Smooth muscle cell (in vitro differentiated cells): ENCODE results near the gene C6orf15. TPM values are rescaled to one million over a fixed set of nuclear protein-coding genes. Genes with fewer than 3 reads are reported as not detected.

Source experiments
- DNase-seq: peaks from one replicate; lab custom pipeline; 2025; ENCODE audit not compliant: unreplicated experiment; lab: John Stamatoyannopoulos, UW
- H2AFZ ChIP-seq: fragments of 200-600 bp; sonication (generic); 2 replicates; pipeline ENCODE4 v1.6.0; 2016; ENCODE audit warnings: antibody characterized with exemption, low read depth, mild to moderate bottlenecking
- H3F3A ChIP-seq: fragments of 200-600 bp; sonication (generic); 2 replicates; pipeline ENCODE4 v1.6.0; 2017; ENCODE audit warnings: antibody characterized with exemption, low read depth
- H3K27ac ChIP-seq: fragments of 200-600 bp; sonication (generic); 2 replicates; pipeline ENCODE4 v1.5.1; 2016; ENCODE audit warnings: low read depth, mild to moderate bottlenecking
- H3K27me3 ChIP-seq: fragments of 200-600 bp; sonication (generic); 2 replicates; pipeline ENCODE4 v1.6.1; 2016; ENCODE audit warnings: low read depth, mild to moderate bottlenecking
- H3K36me3 ChIP-seq: fragments of 200-600 bp; sonication (generic); 2 replicates; pipeline ENCODE4 v1.5.1; 2016; ENCODE audit warnings: low read depth
- H3K4me1 ChIP-seq: fragments of 200-600 bp; sonication (generic); 2 replicates; pipeline ENCODE4 v1.5.1; 2016; ENCODE audit warnings: low read depth
- H3K4me2 ChIP-seq: fragments of 200-600 bp; sonication (generic); 2 replicates; pipeline ENCODE4 v1.6.0; 2016; ENCODE audit warnings: mild to moderate bottlenecking
- H3K4me3 ChIP-seq: fragments of 200-600 bp; sonication (generic); 2 replicates; pipeline ENCODE4 v1.5.1; 2016; ENCODE audit warnings: mild to moderate bottlenecking
- H3K79me2 ChIP-seq: fragments of 200-600 bp; sonication (generic); 2 replicates; pipeline ENCODE4 v1.6.0; 2016; ENCODE audit warnings: low read depth, mild to moderate bottlenecking
- H3K9ac ChIP-seq: fragments of 200-600 bp; sonication (generic); 2 replicates; pipeline ENCODE4 v1.6.0; 2016; ENCODE audit warnings: low read depth
- H3K9me3 ChIP-seq: fragments of 200-600 bp; sonication (generic); replicated peaks from 2 replicates; pipeline ENCODE4 v1.5.1; 2016; ENCODE audit warnings: low read depth
- H4K20me1 ChIP-seq: fragments of 200-600 bp; sonication (generic); 2 replicates; pipeline ENCODE4 v1.6.0; 2016; ENCODE audit warnings: low read depth
- CTCF ChIP-seq: fragments of 200-600 bp; sonication (generic); IDR thresholded peaks from 2 replicates; pipeline ENCODE4 v1.5.1; 2017; ENCODE audit warnings: borderline replicate concordance, mild to moderate bottlenecking, antibody characterized with exemption; ENCODE audit not compliant: insufficient read depth, poor library complexity, severe bottlenecking
- WGBS: methylation state at CpG from one replicate; pipeline ENCODE4 v1.1.7; 2016; ENCODE audit warnings: low lambda C conversion rate; 5-methylcytosine and 5-hydroxymethylcytosine counted together
- polyA plus RNA-seq: library from polyadenylated mRNA; unstranded; fragments of >200 nt; fragmentation: Nextera tagmentation; extraction: Ambion mirVana; gene quantifications from 2 replicates; pipeline ENCODE4 v1.2.1, GENCODE V29; 2016
- total RNA-seq: library from RNA; depleted of rRNA; stranded (reverse); fragments of >200 nt; gene quantifications from 2 replicates; pipeline ENCODE4 v1.2.3, GENCODE V29; 2014

The C6orf15 gene
- total and polyA plus RNA-seq, 2 experiments from 2014 or later: 0.94 to 1.5 TPM

DNA sequence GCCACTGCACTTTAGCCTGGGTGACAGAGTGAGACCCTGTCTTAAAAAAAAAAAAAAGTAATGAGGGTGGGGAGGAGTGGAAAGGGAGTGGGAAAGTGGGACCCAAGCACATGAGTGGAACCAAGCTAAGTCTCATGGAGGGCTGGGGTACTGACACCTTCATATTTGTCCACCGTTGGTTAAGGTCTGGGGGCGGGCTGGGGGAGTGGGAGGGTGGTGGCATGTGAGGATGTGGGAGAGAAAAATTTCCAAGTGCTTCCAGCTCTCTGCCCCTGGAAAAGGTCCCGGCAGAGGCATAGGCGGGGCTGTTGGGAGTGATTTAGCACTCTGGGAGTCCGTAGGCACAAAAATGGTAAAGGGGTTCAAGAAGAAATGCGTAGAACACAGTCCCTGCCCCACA, 20.4 kb upstream of the C6orf15 start:
- no peak for TF ChIP-seq CTCF
- H3K9me3 ChIP-seq: no peaks in the 10 kb centered on the region
- WGBS: 90% methylated on average over 6 of the region's 6 CpGs
- H3F3A ChIP-seq: no peaks in the 10 kb centered on the region
- H3K79me2 ChIP-seq: no peaks in the 10 kb centered on the region
- H3K4me2 ChIP-seq: no peak overlapping the region
- H3K4me1 ChIP-seq: no peaks in the 10 kb centered on the region
- DNase-seq: no peak
- no peaks in the 10 kb centered on the region for H3K27me3 ChIP-seq
- H3K9ac ChIP-seq: no peak overlapping the region
- no peak overlapping the region for H3K4me3 ChIP-seq
- no peaks in the 10 kb centered on the region for H4K20me1 ChIP-seq
- H3K36me3 ChIP-seq: no peaks in the 10 kb centered on the region
- no peak overlapping the region for H2AFZ ChIP-seq
- no peak overlapping the region for H3K27ac ChIP-seq

GRCh38 chr6:31131595-31131994, 19.2 kb upstream of the C6orf15 start:
- Histone ChIP-seq H3K9ac (no peak overlapping the region), H3F3A (no peaks in the 10 kb centered on the region), H3K79me2 (no peaks in the 10 kb centered on the region), H3K27ac (no peak overlapping the region), H4K20me1 (no peaks in the 10 kb centered on the region), H3K9me3 (no peaks in the 10 kb centered on the region), H2AFZ (no peak overlapping the region), H3K4me1 (no peaks in the 10 kb centered on the region), H3K27me3 (no peaks in the 10 kb centered on the region), H3K36me3 (no peaks in the 10 kb centered on the region), H3K4me2 (no peak overlapping the region), H3K4me3 (no peak overlapping the region)
- no peak for DNase-seq
- TF ChIP-seq CTCF: no peak
- WGBS: 86% methylated on average over 3 of the region's 3 CpGs

DNA sequence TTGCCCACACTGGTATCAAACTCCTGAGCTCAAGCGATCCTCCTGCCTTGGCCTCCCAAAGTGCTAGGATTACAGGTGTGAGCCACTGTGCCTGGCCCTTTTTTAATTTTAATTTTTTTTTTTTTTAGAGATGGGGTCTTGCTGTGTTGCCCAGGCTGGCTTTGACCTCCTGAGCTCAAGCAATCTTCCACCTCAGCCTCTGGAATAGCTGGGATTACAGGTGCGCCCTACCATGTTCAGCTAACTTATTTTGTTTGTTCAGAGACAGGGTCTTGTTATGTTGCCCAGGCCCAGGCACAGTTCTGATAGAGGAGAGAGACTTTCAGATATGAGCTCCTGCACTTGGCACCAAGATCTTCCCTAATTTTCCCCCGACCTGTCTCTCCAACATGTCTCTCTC, 18.4 kb upstream of the C6orf15 start:
- 98% methylated on average over 3 of the region's 3 CpGs for WGBS
- Histone ChIP-seq H3K4me3 (no peak overlapping the region), H3K36me3 (no peaks in the 10 kb centered on the region), H3K79me2 (no peaks in the 10 kb centered on the region), H3K4me2 (no peak overlapping the region), H3K9me3 (no peaks in the 10 kb centered on the region), H3F3A (no peaks in the 10 kb centered on the region), H3K4me1 (no peaks in the 10 kb centered on the region), H3K9ac (no peak overlapping the region), H2AFZ (no peak overlapping the region), H3K27me3 (no peaks in the 10 kb centered on the region), H3K27ac (no peak overlapping the region), H4K20me1 (no peaks in the 10 kb centered on the region)
- no peak for DNase-seq
- TF ChIP-seq CTCF: no peak

DNA sequence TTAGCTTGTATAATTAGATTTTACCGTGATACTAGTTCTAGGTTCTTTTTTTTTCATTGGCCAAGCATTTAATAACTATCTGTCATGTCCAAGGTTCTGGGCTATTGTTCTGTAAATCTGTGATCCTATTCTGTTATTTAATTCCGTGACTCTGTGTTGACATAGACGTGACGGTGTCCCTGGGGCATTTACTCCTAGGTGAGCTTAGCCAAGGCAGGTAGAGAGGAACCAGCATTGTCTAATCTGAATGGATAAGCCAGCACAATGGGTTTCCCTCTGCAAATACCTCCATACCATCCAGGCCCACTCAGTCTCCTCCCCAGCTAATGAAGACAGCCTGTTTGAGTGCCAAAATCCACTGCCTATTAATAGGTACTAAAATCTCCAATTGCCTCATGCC, 16.8 kb upstream of the C6orf15 start:
- H2AFZ ChIP-seq: no peak overlapping the region
- H3K27me3 ChIP-seq: no peaks in the 10 kb centered on the region
- 78% methylated on average over 4 of the region's 4 CpGs for WGBS
- no peak for TF ChIP-seq CTCF
- no peak overlapping the region for H3K4me2 ChIP-seq
- H3F3A ChIP-seq: no peaks in the 10 kb centered on the region
- H3K79me2 ChIP-seq: no peaks in the 10 kb centered on the region
- no peaks in the 10 kb centered on the region for H3K36me3 ChIP-seq
- no peak overlapping the region for H3K27ac ChIP-seq
- no peaks in the 10 kb centered on the region for H3K9me3 ChIP-seq
- no peaks in the 10 kb centered on the region for H3K4me1 ChIP-seq
- H4K20me1 ChIP-seq: no peaks in the 10 kb centered on the region
- no peak overlapping the region for H3K4me3 ChIP-seq
- no peak overlapping the region for H3K9ac ChIP-seq
- no peak for DNase-seq
